Measurements from ENCODE around the gene DICER1. TPM values are rescaled to one million over a fixed set of nuclear protein-coding genes. Genes with fewer than 3 reads are reported as not detected.

The DICER1 gene
- total RNA-seq, 1 experiment from 2014 or later = 39.7 TPM

GRCh38 chr14:95078867-95079266, 78.5 kb downstream of the DICER1 start:
- peak; percentile 70 for DNase-seq
- no peaks in the 10 kb centered on the region for H3K36me3 ChIP-seq (replicated peaks; ENCODE audit: control insufficient read depth, insufficient read depth, low read length)

DNA sequence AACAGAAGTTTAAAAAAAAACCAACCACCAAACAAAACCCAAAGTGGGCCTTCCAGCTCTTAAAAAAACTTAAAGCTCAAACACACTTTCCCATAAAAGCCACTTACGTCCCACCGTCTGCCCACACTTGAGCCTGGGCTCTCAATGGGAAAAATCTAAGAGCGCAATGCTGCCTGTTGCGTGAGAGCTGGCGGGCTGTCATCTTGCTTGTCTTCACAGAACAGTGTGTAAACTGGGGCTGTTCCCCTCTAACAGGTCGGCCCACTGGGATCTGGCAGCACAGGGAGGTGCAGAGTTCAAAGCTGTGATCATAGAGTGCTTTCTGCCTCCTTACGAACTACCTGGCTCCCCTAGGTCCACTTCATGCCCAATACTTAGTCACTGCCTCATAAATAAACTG, 80.0 kb downstream of the DICER1 start:
- no peak overlapping the region for H3K4me3 ChIP-seq (ENCODE audit: insufficient read depth, low read depth, low read length)
- no peak for DNase-seq

More at GRCh38 chr14:95078867-95079266, 78.5 kb downstream of the DICER1 start:
- H3K4me3 ChIP-seq (ENCODE audit: insufficient read depth, low read depth, low read length) = no peak overlapping the region
- H3K27me3 ChIP-seq (ENCODE audit: control insufficient read depth, insufficient read depth, low read length) = no peaks in the 10 kb centered on the region

DNA sequence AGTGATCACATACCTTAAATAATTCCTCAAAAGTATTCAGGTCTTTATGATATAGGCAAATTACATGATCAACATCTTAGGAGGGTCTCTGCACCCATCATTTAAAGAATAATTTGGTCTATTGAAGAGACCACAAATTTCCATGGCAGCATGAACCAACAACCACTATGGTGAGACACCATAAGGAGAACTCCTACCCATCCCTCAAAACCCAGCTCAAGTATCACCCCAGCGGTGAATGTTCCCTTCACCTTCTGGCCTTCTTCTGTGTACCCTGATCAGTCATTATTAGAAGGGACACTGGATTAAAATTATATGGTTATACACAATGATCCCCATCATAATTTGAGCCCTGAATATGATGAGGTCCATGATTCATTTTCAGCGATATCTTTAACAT, 81.5 kb downstream of the DICER1 start:
- Histone ChIP-seq H3K36me3 (replicated peaks; ENCODE audit: control insufficient read depth, insufficient read depth, low read length) (no peaks in the 10 kb centered on the region), H3K27me3 (ENCODE audit: control insufficient read depth, insufficient read depth, low read length) (no peaks in the 10 kb centered on the region), H3K4me3 (ENCODE audit: insufficient read depth, low read depth, low read length) (no peak overlapping the region)
- no peak for DNase-seq

More for the DNA sequence above, 80.0 kb downstream of the DICER1 start:
- H3K36me3 ChIP-seq (replicated peaks; ENCODE audit: control insufficient read depth, insufficient read depth, low read length) = no peaks in the 10 kb centered on the region
- no peaks in the 10 kb centered on the region for H3K27me3 ChIP-seq (ENCODE audit: control insufficient read depth, insufficient read depth, low read length)

GRCh38 chr14:95073947-95074346, 83.4 kb downstream of the DICER1 start:
- H3K36me3 ChIP-seq (replicated peaks; ENCODE audit: control insufficient read depth, insufficient read depth, low read length) = no peaks in the 10 kb centered on the region
- no peak for DNase-seq

DNA sequence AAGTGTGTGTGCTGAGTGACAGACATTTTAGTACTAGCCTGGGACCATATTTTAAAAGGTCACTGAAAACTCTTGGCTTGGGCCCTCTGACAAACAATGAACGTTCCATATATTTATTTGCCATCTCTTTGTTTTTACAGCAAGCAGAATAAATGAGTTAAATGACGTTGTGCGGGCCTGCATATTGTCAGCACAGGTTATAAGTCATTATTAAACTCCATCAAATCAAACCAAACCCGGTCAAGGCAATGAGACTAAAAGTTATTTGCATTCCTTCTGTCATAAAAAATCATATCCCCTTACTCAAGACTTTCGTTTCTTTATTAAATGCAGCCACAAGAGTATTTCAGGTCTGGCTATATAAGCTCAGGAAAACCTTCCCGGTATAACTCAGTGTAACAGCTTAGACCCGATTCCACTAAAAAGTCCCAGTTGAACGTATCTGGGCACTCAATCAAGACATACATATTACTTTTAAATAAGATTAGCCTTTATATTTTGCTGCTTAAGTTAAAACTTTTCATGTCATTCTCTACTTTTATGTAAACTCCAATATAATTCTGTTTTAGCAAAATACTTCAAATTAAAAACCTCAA, 84.9 kb downstream of the DICER1 start:
- no peak for DNase-seq
- Histone ChIP-seq H3K36me3 (replicated peaks; ENCODE audit: control insufficient read depth, insufficient read depth, low read length) (no peaks in the 10 kb centered on the region), H3K4me3 (ENCODE audit: insufficient read depth, low read depth, low read length) (no peak overlapping the region)

More at GRCh38 chr14:95073947-95074346, 83.4 kb downstream of the DICER1 start:
- Histone ChIP-seq H3K4me3 (ENCODE audit: insufficient read depth, low read depth, low read length) (no peak overlapping the region), H3K27me3 (ENCODE audit: control insufficient read depth, insufficient read depth, low read length) (no peaks in the 10 kb centered on the region)

DNA sequence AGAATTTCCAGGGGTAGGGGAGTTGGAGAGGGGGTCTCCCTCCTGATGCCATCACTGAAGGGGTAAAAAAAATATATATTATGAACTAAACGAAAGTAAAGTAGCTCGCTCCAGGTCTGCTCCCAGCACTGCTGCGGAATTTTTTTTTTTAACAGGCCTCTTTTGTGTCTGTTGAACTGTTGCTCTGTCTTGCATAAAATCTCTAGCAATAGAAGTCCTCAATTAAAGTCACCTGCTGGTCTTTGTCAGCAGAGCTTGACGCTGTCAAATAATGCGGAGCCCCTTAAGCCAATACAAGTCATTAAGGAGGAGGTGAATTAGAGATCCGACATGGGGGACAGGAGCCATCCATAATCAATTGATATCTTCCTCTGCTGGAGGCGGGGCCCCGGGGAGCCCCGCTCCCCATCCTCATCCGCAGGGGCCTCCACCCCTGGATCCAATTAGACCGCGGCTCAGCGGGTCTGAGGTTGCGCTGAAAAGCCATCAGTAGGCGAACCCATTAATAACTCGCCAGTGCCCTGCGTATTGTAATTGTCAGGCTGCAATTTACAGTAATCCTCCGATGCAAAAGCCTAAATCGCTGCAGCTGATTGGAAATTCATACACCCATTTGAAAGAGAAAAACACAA, 85.6 kb downstream of the DICER1 start:
- DNase-seq = no peak
- H3K4me3 ChIP-seq (ENCODE audit: insufficient read depth, low read depth, low read length) = no peak overlapping the region

More for the DNA sequence above, 84.9 kb downstream of the DICER1 start:
- H3K27me3 ChIP-seq (ENCODE audit: control insufficient read depth, insufficient read depth, low read length) = no peaks in the 10 kb centered on the region

DNA sequence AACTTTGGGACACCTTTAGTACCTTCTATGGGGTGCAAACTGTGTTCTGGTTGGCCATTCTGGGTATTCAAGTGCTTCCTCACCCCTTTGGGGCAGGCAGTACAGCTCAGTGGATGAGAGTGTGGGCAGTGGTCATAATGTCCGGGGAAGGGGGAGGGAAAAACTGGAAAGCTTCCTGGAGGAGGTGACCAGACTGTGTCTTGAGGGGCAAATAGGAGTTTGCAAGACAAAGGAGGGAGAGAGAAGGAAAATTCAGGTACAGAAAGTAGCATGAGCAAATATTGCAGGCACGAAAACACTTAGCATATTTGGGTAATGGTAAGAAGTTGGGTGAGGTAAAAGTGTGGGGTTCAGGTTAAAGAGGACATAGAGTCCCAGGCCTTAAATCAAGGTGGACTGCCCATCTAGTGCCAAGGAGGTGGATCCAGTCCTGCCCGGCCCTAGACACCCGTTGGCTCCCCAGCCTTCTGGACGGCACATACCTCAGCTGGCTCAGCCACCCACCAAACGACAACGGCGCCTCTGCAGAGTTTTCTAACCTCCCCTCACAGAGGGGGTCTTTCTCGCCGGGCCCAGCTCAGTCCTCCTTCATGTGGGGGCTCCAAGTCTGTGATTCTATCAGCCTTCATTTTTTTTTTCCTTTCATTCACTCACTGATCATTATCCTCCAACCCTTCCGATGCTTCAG, 86.4 kb downstream of the DICER1 start:
- Histone ChIP-seq H3K27me3 (ENCODE audit: control insufficient read depth, insufficient read depth, low read length) (no peaks in the 10 kb centered on the region; the same call in 1 of the 2 replicates), H3K4me3 (ENCODE audit: insufficient read depth, low read depth, low read length) (no peak overlapping the region), H3K36me3 (replicated peaks; ENCODE audit: control insufficient read depth, insufficient read depth, low read length) (no peaks in the 10 kb centered on the region)
- no peak for DNase-seq

More for the DNA sequence above, 85.6 kb downstream of the DICER1 start:
- no peaks in the 10 kb centered on the region; the same call in 1 of the 2 replicates for H3K27me3 ChIP-seq (ENCODE audit: control insufficient read depth, insufficient read depth, low read length)
- H3K36me3 ChIP-seq (replicated peaks; ENCODE audit: control insufficient read depth, insufficient read depth, low read length) = no peaks in the 10 kb centered on the region

DNA sequence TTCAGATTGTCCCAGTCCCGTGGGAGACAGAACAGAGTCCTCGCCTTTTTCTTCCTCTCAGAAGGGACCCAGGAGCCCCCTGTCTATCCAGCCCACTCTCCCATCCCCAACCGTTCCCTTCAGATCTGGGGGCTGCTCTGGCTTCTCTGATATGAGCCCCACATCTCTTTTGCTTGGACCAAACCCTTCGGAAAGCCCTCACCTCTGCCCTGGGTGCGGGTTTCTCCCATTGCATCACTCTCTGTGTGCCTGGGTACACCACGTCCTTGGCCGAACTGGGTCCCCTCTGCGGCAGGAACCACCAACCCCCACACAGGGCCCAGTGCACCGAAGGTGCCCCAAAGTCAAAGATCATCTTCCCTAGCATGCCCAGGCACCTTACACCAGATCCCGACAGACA, 87.8 kb downstream of the DICER1 start:
- H3K27me3 ChIP-seq (ENCODE audit: control insufficient read depth, insufficient read depth, low read length) = no peaks in the 10 kb centered on the region; the same call in 1 of the 2 replicates
- H3K36me3 ChIP-seq (replicated peaks; ENCODE audit: control insufficient read depth, insufficient read depth, low read length) = no peaks in the 10 kb centered on the region
- DNase-seq = no peak
- H3K4me3 ChIP-seq (ENCODE audit: insufficient read depth, low read depth, low read length) = no peak overlapping the region

DNA sequence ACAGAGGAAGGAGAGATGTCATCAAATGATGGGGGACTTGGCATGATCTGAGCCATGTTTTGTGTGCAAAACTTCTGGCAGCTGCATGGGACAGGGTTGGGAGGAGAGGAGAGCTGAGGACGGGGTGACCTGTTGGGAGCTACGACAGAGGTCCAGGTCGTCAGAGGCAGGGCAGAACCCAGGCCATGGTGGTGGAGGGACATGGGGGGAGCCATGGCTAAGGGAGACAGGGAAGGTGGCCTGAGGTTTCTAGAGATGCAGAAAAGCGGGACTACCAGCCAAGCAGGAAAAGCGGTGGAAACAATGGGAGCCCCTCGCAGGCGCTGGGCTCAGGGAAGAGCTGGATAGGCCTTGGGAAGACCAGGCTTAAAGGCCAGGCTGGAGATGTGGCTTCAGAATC, 88.3 kb downstream of the DICER1 start:
- no peaks in the 10 kb centered on the region for H3K36me3 ChIP-seq (replicated peaks; ENCODE audit: control insufficient read depth, insufficient read depth, low read length)
- no peak overlapping the region for H3K4me3 ChIP-seq (ENCODE audit: insufficient read depth, low read depth, low read length)
- no peaks in the 10 kb centered on the region; the same call in 1 of the 2 replicates for H3K27me3 ChIP-seq (ENCODE audit: control insufficient read depth, insufficient read depth, low read length)
- peak; percentile 17 for DNase-seq

DNA sequence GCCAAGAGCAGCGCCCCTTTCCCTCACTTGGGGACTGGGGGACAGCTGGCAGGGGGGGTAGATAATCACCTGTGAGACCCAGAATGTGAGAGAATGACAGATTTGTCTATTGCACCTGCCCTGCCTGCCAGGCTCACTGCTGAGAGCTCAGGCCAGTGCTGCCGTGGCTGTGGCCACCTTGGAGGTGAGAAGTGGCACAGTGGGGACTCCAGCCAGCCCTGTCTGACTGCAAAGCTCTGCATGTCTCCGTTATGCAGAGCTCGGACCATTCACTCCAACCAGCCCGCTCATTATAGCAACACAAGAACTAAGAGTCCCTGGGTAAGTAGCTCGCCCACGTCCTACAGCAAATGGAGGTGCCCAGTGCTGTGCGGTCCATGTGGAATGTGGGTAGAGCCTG, 88.8 kb downstream of the DICER1 start:
- DNase-seq = peak; percentile 16
- Histone ChIP-seq H3K36me3 (replicated peaks; ENCODE audit: control insufficient read depth, insufficient read depth, low read length) (no peaks in the 10 kb centered on the region), H3K27me3 (ENCODE audit: control insufficient read depth, insufficient read depth, low read length) (no peaks in the 10 kb centered on the region; the same call in 1 of the 2 replicates), H3K4me3 (ENCODE audit: insufficient read depth, low read depth, low read length) (no peak overlapping the region)

DNA sequence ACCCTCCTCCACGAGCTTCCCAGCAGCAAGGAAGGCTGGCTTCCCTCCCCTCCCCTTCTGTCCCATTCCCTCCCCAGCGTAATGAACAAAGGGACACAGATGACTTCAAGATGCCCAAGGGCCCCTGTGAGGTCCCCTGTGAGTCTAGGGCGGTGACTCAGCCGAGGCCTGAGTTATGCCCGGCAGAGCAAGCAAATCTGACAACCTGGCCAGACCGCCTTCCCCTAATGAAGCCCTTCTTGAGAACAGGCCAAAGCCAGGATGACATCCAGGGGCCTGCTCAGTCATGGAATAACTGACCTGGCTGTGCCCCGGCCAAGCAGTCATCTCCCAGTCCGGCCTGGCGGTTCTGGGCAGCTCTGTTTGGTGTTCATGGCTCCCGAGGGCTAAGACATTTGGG, 89.2 kb downstream of the DICER1 start:
- H3K27me3 ChIP-seq (ENCODE audit: control insufficient read depth, insufficient read depth, low read length) = no peaks in the 10 kb centered on the region; the same call in 1 of the 2 replicates
- no peaks in the 10 kb centered on the region for H3K36me3 ChIP-seq (replicated peaks; ENCODE audit: control insufficient read depth, insufficient read depth, low read length)
- H3K4me3 ChIP-seq (ENCODE audit: insufficient read depth, low read depth, low read length) = no peak overlapping the region
- DNase-seq = peak; percentile 18

DNA sequence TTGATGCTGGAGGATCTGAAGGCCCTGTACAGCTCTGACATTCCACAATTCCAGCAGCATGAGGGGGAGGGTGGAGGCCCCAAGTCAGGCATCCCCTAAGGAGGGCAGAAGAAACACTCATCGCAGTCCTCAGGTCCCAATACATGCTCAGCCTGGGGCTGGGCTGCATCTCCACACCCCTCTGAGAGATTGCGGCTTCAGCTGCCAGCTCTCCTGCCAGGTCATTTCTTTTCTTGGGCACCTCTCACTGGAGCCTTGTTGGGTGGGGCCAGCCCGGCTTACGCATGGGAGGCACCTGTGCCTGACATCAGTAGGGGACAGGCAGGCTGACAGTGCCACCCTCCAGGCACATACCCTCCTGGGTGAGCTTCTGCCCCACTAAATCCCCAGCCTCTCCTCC, 89.8 kb downstream of the DICER1 start:
- Histone ChIP-seq H3K27me3 (ENCODE audit: control insufficient read depth, insufficient read depth, low read length) (no peaks in the 10 kb centered on the region; the same call in 1 of the 2 replicates), H3K4me3 (ENCODE audit: insufficient read depth, low read depth, low read length) (no peak overlapping the region), H3K36me3 (replicated peaks; ENCODE audit: control insufficient read depth, insufficient read depth, low read length) (no peaks in the 10 kb centered on the region)
- DNase-seq = peak; percentile 13

GRCh38 chr14:95066427-95066986, 90.8 kb downstream of the DICER1 start:
- DNase-seq = no peak
- no peaks in the 10 kb centered on the region; the same call in 1 of the 2 replicates for H3K27me3 ChIP-seq (ENCODE audit: control insufficient read depth, insufficient read depth, low read length)
- no peaks in the 10 kb centered on the region for H3K36me3 ChIP-seq (replicated peaks; ENCODE audit: control insufficient read depth, insufficient read depth, low read length)
- no peak overlapping the region for H3K4me3 ChIP-seq (ENCODE audit: insufficient read depth, low read depth, low read length)

DNA sequence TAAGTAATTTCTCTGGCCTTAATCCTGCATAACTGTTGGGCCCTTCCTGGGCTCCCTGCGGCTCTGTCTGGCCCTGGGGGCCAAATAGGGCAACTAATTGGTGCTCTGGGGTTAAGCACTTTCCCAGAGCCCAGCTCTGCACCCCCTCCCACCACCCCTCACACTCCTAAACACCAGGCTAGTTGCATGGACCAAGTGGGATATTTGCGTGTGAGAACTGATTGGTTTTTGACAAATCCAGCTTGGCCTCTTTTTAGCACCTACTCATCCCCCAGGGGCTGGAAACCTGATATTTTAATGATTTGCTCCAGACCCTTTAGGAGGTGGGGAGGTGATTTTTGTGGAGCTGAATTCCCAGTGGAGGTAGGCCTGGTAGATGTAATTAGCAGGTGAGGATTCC, 91.9 kb downstream of the DICER1 start:
- H3K36me3 ChIP-seq (replicated peaks; ENCODE audit: control insufficient read depth, insufficient read depth, low read length) = no peaks in the 10 kb centered on the region
- no peak overlapping the region for H3K4me3 ChIP-seq (ENCODE audit: insufficient read depth, low read depth, low read length)
- H3K27me3 ChIP-seq (ENCODE audit: control insufficient read depth, insufficient read depth, low read length) = no peaks in the 10 kb centered on the region; the same call in 1 of the 2 replicates
- peak; percentile 28 for DNase-seq

Measured in H7 (cell line).